Colonic mucosa (tissue), 4 donors: ENCODE data around the gene GRK5. TPM values are rescaled to one million over a fixed set of nuclear protein-coding genes. Genes with fewer than 3 reads are reported as not detected.

ENCODE experiments used
- DNase-seq: peaks from one replicate; pipeline ENCODE4 v3.0.0-alpha.2; 2020
- H3K27ac ChIP-seq: fragments of 200-600 bp; one replicate; pipeline ENCODE4 v1.8.0; 2021
- H3K27me3 ChIP-seq: fragments of 200-600 bp; one replicate; pipeline ENCODE4 v1.8.0; 2021
- H3K36me3 ChIP-seq: fragments of 200-600 bp; one replicate; pipeline ENCODE4 v1.8.0; 2021
- H3K4me1 ChIP-seq: fragments of 200-600 bp; one replicate; pipeline ENCODE4 v1.8.0; 2021; ENCODE audit warnings: mild to moderate bottlenecking
- H3K4me3 ChIP-seq: fragments of 200-600 bp; one replicate; pipeline ENCODE4 v1.8.0; 2021
- H3K9ac ChIP-seq, 2 donors: one replicate each; pipeline ENCODE4 v1.7.0; 2013; ENCODE audit warnings: control low read depth in 2 of 2, low read depth in 2 of 2, low read length in 2 of 2
- H3K9me3 ChIP-seq: fragments of 200-600 bp; one replicate; pipeline ENCODE4 v1.8.0; 2021
- CTCF ChIP-seq: fragments of 200-600 bp; IDR thresholded peaks from one replicate; pipeline ENCODE4 v1.8.0; 2022; ENCODE audit warnings: antibody characterized with exemption, mild to moderate bottlenecking
- intact Hi-C: fragments of 100-400 bp; cut with DNase I; formaldehyde crosslinking; loops from one replicate; pipeline ENCODE4 v1.14.1; 2022
- total RNA-seq, 2 donors: library from RNA; stranded (reverse); fragmentation: NEBNext Ultra II Directional in 1 of 2; extraction: Animal tissue kit (Norgen Biotek cat#: 25700) in 1 of 2; gene quantifications; one replicate each; pipeline ENCODE4 v1.2.1, GENCODE V29; 2021
- donor health status: healthy.
- donor health status: DM: no; HTN: no; CAD: no.
- donor health status: DM: no; HTN: no; CAD: no.

The GRK5 gene
- total RNA-seq, 2 donors from 2014 or later: 4.6 to 12.7 TPM

GRCh38 chr10:119493155-119493554 lies 285.8 kb downstream of the GRK5 start:
- no peak for TF ChIP-seq CTCF
- intact Hi-C loops: no loop called here
- no peak overlapping the region for H3K27ac ChIP-seq
- no peaks in the 10 kb centered on the region for H3K36me3 ChIP-seq
- H3K27me3 ChIP-seq: no peaks in the 10 kb centered on the region
- no peak for DNase-seq
- no peak overlapping the region for H3K4me3 ChIP-seq
- no peak overlapping the region for H3K9ac ChIP-seq
- peaks cover 4% of the 10 kb centered on the region for H3K4me1 ChIP-seq
- H3K9me3 ChIP-seq: no peaks in the 10 kb centered on the region

- H3K4me3 ChIP-seq: no peak overlapping the region
- peaks cover 4% of the 10 kb centered on the region for H3K4me1 ChIP-seq
- peak overlapping the region; percentile 19 for H3K27ac ChIP-seq
- TF ChIP-seq CTCF: no peak
- H3K27me3 ChIP-seq: no peaks in the 10 kb centered on the region
- H3K9ac ChIP-seq: peak overlapping the region in 1 of 2 donors; percentile 41
- no peak for DNase-seq
- intact Hi-C loops: no loop called here
- H3K9me3 ChIP-seq: no peaks in the 10 kb centered on the region
- H3K36me3 ChIP-seq: no peaks in the 10 kb centered on the region
Observed at GRCh38 chr10:119494236-119495020, 287.1 kb downstream of the GRK5 start.

DNA sequence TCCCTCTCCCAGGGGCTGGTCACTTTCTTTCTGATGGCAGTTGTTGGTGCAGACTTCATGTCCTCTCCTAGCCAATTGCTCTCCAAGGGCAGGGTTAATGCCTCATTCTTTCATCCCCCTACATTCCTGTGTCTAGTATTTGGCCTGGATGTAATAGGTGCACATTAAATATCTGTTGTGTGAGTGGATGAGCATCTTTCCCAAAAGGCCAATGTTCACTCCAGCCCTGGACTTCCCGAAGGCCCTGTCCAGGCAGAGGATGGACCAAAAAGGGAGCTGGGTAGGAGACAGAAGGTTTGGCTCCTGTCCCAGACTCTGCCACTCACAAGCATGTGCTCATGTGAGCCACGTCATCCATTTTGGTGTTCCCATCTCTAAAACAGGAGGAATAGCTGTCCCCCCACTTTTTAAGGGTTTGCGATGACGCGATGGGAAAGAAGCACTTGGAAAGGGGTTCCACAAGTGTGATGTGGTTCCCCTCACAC lies 287.7 kb downstream of the GRK5 start:
- Histone ChIP-seq H3K9me3 (no peaks in the 10 kb centered on the region), H3K9ac (no peak overlapping the region), H3K36me3 (no peaks in the 10 kb centered on the region), H3K4me3 (no peak overlapping the region), H3K27me3 (no peaks in the 10 kb centered on the region), H3K4me1 (no peaks in the 10 kb centered on the region), H3K27ac (peak overlapping the region; percentile 19)
- no peak for TF ChIP-seq CTCF
- intact Hi-C loops: no loop called here
- DNase-seq: no peak

GRCh38 chr10:119495545-119495944 lies 288.2 kb downstream of the GRK5 start:
- Histone ChIP-seq H3K27ac (peak overlapping the region; percentile 19), H3K9ac (no peak overlapping the region), H3K4me3 (no peak overlapping the region), H3K4me1 (no peaks in the 10 kb centered on the region), H3K36me3 (no peaks in the 10 kb centered on the region), H3K27me3 (no peaks in the 10 kb centered on the region), H3K9me3 (no peaks in the 10 kb centered on the region)
- no peak for TF ChIP-seq CTCF
- DNase-seq: no peak
- intact Hi-C loops: no loop called here

DNA sequence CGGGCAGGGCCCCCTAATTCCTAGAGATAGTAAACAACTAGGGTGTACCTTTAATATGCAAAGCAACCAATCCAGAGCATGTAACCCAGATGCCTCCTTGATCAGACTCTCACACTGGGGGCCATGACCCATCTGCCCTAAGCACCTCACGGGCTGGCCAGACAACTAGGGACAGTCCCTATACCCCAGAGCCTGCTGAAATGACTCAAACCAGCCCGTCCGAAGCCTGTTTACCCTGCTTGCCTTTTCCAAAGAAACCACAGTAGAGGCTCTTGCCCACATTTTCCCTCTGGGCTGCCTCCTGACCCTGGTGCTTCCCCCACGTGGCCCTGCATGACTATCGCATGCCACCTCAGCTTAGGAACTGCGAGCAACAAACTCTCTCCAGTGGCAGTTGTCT lies 288.9 kb downstream of the GRK5 start:
- H3K9me3 ChIP-seq: no peaks in the 10 kb centered on the region

More for the DNA sequence above, 288.9 kb downstream of the GRK5 start:
- intact Hi-C loops: no loop called here
- Histone ChIP-seq H3K9ac (no peak overlapping the region), H3K36me3 (no peaks in the 10 kb centered on the region), H3K27ac (no peak overlapping the region), H3K27me3 (no peaks in the 10 kb centered on the region), H3K4me1 (no peaks in the 10 kb centered on the region), H3K4me3 (no peak overlapping the region)
- no peak for DNase-seq
- TF ChIP-seq CTCF: no peak
